Keratinocyte (primary cell): Measurements from ENCODE around the gene ADAMTSL1. TPM values are rescaled to one million over a fixed set of nuclear protein-coding genes. Genes with fewer than 3 reads are reported as not detected.

Source experiments
- DNase-seq: peaks from one replicate; pipeline ENCODE4 v3.0.0-alpha.2; 2011; ENCODE audit warnings: low read depth, missing footprints, low spot score
- FAIRE-seq: peaks from 2 replicates; lab custom pipeline; 2011; peaks lifted over from hg19 to GRCh38; lab: Jason Lieb, UNC
- H2AFZ ChIP-seq: 2 replicates; pipeline ENCODE4 v1.6.0; 2012; ENCODE audit warnings: low read length, control low read depth, inconsistent platforms; ENCODE audit not compliant: control insufficient read depth
- H3K27ac ChIP-seq: 2 replicates; pipeline ENCODE4 v1.5.1; 2011; ENCODE audit warnings: low read length; ENCODE audit not compliant: control insufficient read depth, insufficient read depth
- H3K27me3 ChIP-seq: 3 replicates; pipeline ENCODE4 v1.6.0; 2011; ENCODE audit warnings: low read length; ENCODE audit not compliant: control insufficient read depth, insufficient read depth; ENCODE audit errors: extremely low read depth
- H3K36me3 ChIP-seq, 2 experiments: 2 replicates in 1 of 2; 3 replicates in 1 of 2; pipeline ENCODE4 v1.5.1; 2011; ENCODE audit warnings: low read length in 2 of 2, mild to moderate bottlenecking in 1 of 2; ENCODE audit not compliant: control insufficient read depth in 2 of 2, insufficient read depth in 2 of 2; ENCODE audit errors: extremely low read depth in 1 of 2
- H3K4me1 ChIP-seq: 3 replicates; pipeline ENCODE4 v1.5.1; 2011; ENCODE audit warnings: low read length; ENCODE audit not compliant: control insufficient read depth, insufficient read depth; ENCODE audit errors: extremely low read depth
- H3K4me2 ChIP-seq: 3 replicates; pipeline ENCODE4 v1.6.0; 2011; ENCODE audit warnings: low read depth, low read length; ENCODE audit not compliant: control insufficient read depth, insufficient read depth; ENCODE audit errors: extremely low read depth
- H3K4me3 ChIP-seq, 3 experiments: fragments of 200-600 bp in 1 of 3; sonication (generic) in 1 of 3; 2 replicates in 2 of 3; 3 replicates in 1 of 3; pipeline ENCODE4 v1.5.1; 2011 to 2016; ENCODE audit warnings: low read length in 3 of 3, mild to moderate bottlenecking in 3 of 3, control low read depth in 2 of 3, inconsistent platforms in 1 of 3, low read depth in 1 of 3, mixed read lengths in 1 of 3, mixed run types in 1 of 3, moderate library complexity in 1 of 3; ENCODE audit not compliant: control insufficient read depth in 2 of 3, insufficient read depth in 2 of 3; ENCODE audit errors: extremely low read depth in 1 of 3
- H3K79me2 ChIP-seq: 2 replicates; pipeline ENCODE4 v1.6.0; 2012; ENCODE audit warnings: low read length; ENCODE audit not compliant: control insufficient read depth, insufficient read depth
- H3K9ac ChIP-seq: 3 replicates; pipeline ENCODE4 v1.6.0; 2011; ENCODE audit warnings: low read length; ENCODE audit not compliant: control insufficient read depth, insufficient read depth; ENCODE audit errors: extremely low read depth
- H3K9me1 ChIP-seq: 3 replicates; pipeline ENCODE4 v1.6.0; 2011; ENCODE audit warnings: low read length; ENCODE audit not compliant: control insufficient read depth, insufficient read depth; ENCODE audit errors: extremely low read depth
- H3K9me3 ChIP-seq: 2 replicates; pipeline ENCODE4 v1.5.1; 2012; ENCODE audit warnings: low read depth, low read length; ENCODE audit not compliant: control insufficient read depth
- H4K20me1 ChIP-seq: 3 replicates; pipeline ENCODE4 v1.6.0; 2011; ENCODE audit warnings: low read length; ENCODE audit not compliant: control insufficient read depth, insufficient read depth; ENCODE audit errors: extremely low read depth
- EZH2 ChIP-seq: IDR thresholded peaks from one replicate; pipeline ENCODE4 v1.6.1; 2012; ENCODE audit warnings: inconsistent platforms, mild to moderate bottlenecking, low read length, moderate library complexity
- dilution Hi-C: fragments of 300-500 bp; cut with MboI; formaldehyde crosslinking; loops from one replicate; pipeline ENCODE4 v1.7.0; 2020; ENCODE audit warnings: low sequenced_read_pairs; ENCODE audit not compliant: extremely low pct_ligation_motif_present
- polyA plus RNA-seq, 5 experiments: library from polyadenylated mRNA; depleted of rRNA in 3 of 5; stranded (reverse) in 3 of 5; stranded (forward) in 1 of 5; unstranded in 1 of 5; fragments of >200 nt; gene quantifications; 1 replicate in 1 of 5; 2 replicates in 3 of 5; 3 replicates in 1 of 5; pipeline versions ENCODE4 v1.2.1 to v1.2.3, GENCODE V29; 2011 to 2012; ENCODE audit warnings: missing spikeins in 2 of 5, low read depth in 1 of 5, low replicate concordance in 1 of 5
- TF ChIP-seq, protein P1 (sequence below), 3 experiments: IDR thresholded peaks in 1 of 3; conservative IDR thresholded peaks in 1 of 3; optimal IDR thresholded peaks in 1 of 3; 2 replicates in 2 of 3; 3 replicates in 1 of 3; pipeline versions ENCODE3 to v1.5.1; 2011; ENCODE audit warnings: low read length in 3 of 3, mild to moderate bottlenecking in 3 of 3, moderate library complexity in 2 of 3, control low read depth in 1 of 3, inconsistent platforms in 1 of 3; ENCODE audit not compliant: insufficient read depth in 2 of 3; ENCODE audit errors: extremely low read depth in 1 of 3

The ADAMTSL1 gene
- polyA plus RNA-seq, 1 donor (not counting 4 experiments of a cell fraction or from before 2014, with no cell fraction given), result 1.1 TPM

DNA sequence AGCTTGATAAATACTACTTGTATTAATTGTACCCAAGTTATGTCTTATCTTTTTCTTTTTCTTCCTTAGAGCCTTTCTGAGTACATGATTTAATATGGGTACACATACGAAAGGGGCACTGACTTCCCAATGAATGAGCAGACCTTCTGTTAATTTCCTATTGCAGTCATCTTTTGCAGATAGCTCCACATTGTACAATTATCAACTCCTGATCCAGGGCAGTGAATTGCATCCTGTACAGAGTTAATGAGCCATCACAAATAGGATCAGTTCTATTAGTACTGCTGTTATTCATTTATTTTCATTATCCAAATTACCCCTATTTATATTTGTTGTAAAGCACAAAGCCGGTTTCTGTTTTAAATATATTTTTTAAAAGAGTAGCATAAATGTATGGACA is 105.6 kb downstream of the ADAMTSL1 start:
- FAIRE-seq (no peak), DNase-seq (no peak)
- H3K27me3 ChIP-seq, result no peaks in the 10 kb centered on the region
- no peak overlapping the region for H3K9ac ChIP-seq
- H4K20me1 ChIP-seq, result no peaks in the 10 kb centered on the region
- no peaks in the 10 kb centered on the region for H3K9me3 ChIP-seq
- H3K4me2 ChIP-seq, result no peak overlapping the region
- TF ChIP-seq EZH2, result no peak
- TF ChIP-seq, protein P1, sequence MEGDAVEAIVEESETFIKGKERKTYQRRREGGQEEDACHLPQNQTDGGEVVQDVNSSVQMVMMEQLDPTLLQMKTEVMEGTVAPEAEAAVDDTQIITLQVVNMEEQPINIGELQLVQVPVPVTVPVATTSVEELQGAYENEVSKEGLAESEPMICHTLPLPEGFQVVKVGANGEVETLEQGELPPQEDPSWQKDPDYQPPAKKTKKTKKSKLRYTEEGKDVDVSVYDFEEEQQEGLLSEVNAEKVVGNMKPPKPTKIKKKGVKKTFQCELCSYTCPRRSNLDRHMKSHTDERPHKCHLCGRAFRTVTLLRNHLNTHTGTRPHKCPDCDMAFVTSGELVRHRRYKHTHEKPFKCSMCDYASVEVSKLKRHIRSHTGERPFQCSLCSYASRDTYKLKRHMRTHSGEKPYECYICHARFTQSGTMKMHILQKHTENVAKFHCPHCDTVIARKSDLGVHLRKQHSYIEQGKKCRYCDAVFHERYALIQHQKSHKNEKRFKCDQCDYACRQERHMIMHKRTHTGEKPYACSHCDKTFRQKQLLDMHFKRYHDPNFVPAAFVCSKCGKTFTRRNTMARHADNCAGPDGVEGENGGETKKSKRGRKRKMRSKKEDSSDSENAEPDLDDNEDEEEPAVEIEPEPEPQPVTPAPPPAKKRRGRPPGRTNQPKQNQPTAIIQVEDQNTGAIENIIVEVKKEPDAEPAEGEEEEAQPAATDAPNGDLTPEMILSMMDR (optimal IDR thresholded peaks at IDR 0.05 in 1 of 3, IDR thresholded peaks at IDR 0.05 in 1 of 3, conservative IDR thresholded peaks at IDR 0.05 in 1 of 3; ENCODE audit: extremely low read depth in 1 of 3, insufficient read depth in 2 of 3, low read length in 3 of 3), result no peak
- no peaks in the 10 kb centered on the region for H3K36me3 ChIP-seq
- no peaks in the 10 kb centered on the region for H3K79me2 ChIP-seq
- dilution Hi-C loops, result no loop called here
- no peak overlapping the region for H2AFZ ChIP-seq
- H3K27ac ChIP-seq, result no peak overlapping the region
- H3K4me1 ChIP-seq, result no peaks in the 10 kb centered on the region
- no peak overlapping the region for H3K4me3 ChIP-seq
- H3K9me1 ChIP-seq, result no peaks in the 10 kb centered on the region

- H3K9ac ChIP-seq, result no peak overlapping the region
- no peak for TF ChIP-seq EZH2
- TF ChIP-seq, protein P1 (optimal IDR thresholded peaks at IDR 0.05 in 1 of 3, IDR thresholded peaks at IDR 0.05 in 1 of 3, conservative IDR thresholded peaks at IDR 0.05 in 1 of 3; ENCODE audit: extremely low read depth in 1 of 3, insufficient read depth in 2 of 3, low read length in 3 of 3), result no peak
- no peak overlapping the region for H3K4me3 ChIP-seq
- H3K4me1 ChIP-seq, result no peaks in the 10 kb centered on the region
- dilution Hi-C loops, result no loop called here
- H3K9me3 ChIP-seq, result no peaks in the 10 kb centered on the region
- no peak overlapping the region for H2AFZ ChIP-seq
- DNase-seq, result no peak
- no peak overlapping the region for H3K4me2 ChIP-seq
- no peak for FAIRE-seq
- no peaks in the 10 kb centered on the region for H4K20me1 ChIP-seq
- H3K9me1 ChIP-seq, result no peaks in the 10 kb centered on the region
- H3K36me3 ChIP-seq, result no peaks in the 10 kb centered on the region
- no peaks in the 10 kb centered on the region for H3K27me3 ChIP-seq
- no peaks in the 10 kb centered on the region for H3K79me2 ChIP-seq
- H3K27ac ChIP-seq, result no peak overlapping the region
Observed at GRCh38 chr9:18580151-18580550, 106.2 kb downstream of the ADAMTSL1 start.
